GM23338 (cell line): Measurements from ENCODE around the gene ESM1. TPM values are rescaled to one million over a fixed set of nuclear protein-coding genes. Genes with fewer than 3 reads are reported as not detected.

ENCODE experiments used
- ATAC-seq: fragments of 200-7000 bp; cut with Tn5 transposase; 3 replicates; pipeline ENCODE4 v1.9.1; 2020
- DNase-seq: peaks from one replicate; pipeline ENCODE4 v3.0.0-alpha.2; 2015; ENCODE audit warnings: low spot score
- H2AFZ ChIP-seq: fragments of 200-600 bp; sonication (generic); 2 replicates; pipeline ENCODE4 v1.8.0; 2016; ENCODE audit warnings: antibody characterized with exemption, mild to moderate bottlenecking, moderate library complexity
- H3F3A ChIP-seq: fragments of 200-600 bp; sonication (generic); replicated peaks from 2 replicates; pipeline ENCODE4 v1.8.0; 2017; ENCODE audit warnings: antibody characterized with exemption, mixed run types, low read depth
- H3K27ac ChIP-seq: fragments of 200-600 bp; sonication (generic); 2 replicates; pipeline ENCODE4 v1.6.1; 2016; ENCODE audit warnings: low read depth
- H3K27me3 ChIP-seq: fragments of 200-600 bp; sonication (generic); 2 replicates; pipeline ENCODE4 v1.8.0; 2016; ENCODE audit warnings: mild to moderate bottlenecking, mixed run types, moderate library complexity; ENCODE audit not compliant: insufficient read depth
- H3K36me3 ChIP-seq: fragments of 200-600 bp; sonication (generic); 2 replicates; pipeline ENCODE4 v1.8.0; 2016; ENCODE audit warnings: mild to moderate bottlenecking; ENCODE audit not compliant: insufficient read depth
- H3K4me1 ChIP-seq: fragments of 200-600 bp; sonication (generic); 2 replicates; pipeline ENCODE4 v1.8.0; 2016; ENCODE audit warnings: mild to moderate bottlenecking, moderate library complexity; ENCODE audit not compliant: insufficient read depth
- H3K4me2 ChIP-seq: fragments of 200-600 bp; sonication (generic); 2 replicates; pipeline ENCODE4 v1.7.1; 2017; ENCODE audit warnings: mixed run types
- H3K4me3 ChIP-seq: fragments of 200-600 bp; sonication (generic); 2 replicates; pipeline ENCODE4 v1.6.1; 2016; ENCODE audit warnings: mixed run types
- H3K79me2 ChIP-seq: fragments of 200-600 bp; sonication (generic); replicated peaks from 2 replicates; pipeline ENCODE4 v1.8.0; 2017; ENCODE audit warnings: mild to moderate bottlenecking; ENCODE audit not compliant: insufficient read depth
- H3K9me2 ChIP-seq: fragments of 200-600 bp; sonication (generic); 2 replicates; pipeline ENCODE4 v1.8.0; 2017; ENCODE audit not compliant: insufficient read depth
- H4K20me1 ChIP-seq: fragments of 200-600 bp; sonication (generic); replicated peaks from 2 replicates; pipeline ENCODE4 v1.8.0; 2017; ENCODE audit warnings: mild to moderate bottlenecking; ENCODE audit not compliant: insufficient read depth
- H3K27ac Mint-ChIP-seq: 2 replicates; pipeline ENCODE4 v1.8.0; 2020; ENCODE audit warnings: inconsistent platforms, mild to moderate bottlenecking, moderate library complexity, mixed read lengths
- H3K27me3 Mint-ChIP-seq: 3 replicates; pipeline ENCODE4 v1.8.0; 2022; ENCODE audit warnings: low read depth, mild to moderate bottlenecking, moderate library complexity, mixed read lengths, inconsistent platforms; ENCODE audit not compliant: insufficient read depth, poor library complexity
- H3K36me3 Mint-ChIP-seq: 3 replicates; pipeline ENCODE4 v1.8.0; 2021; ENCODE audit warnings: low read depth, mild to moderate bottlenecking, inconsistent platforms, moderate library complexity, mixed read lengths
- H3K4me1 Mint-ChIP-seq: 3 replicates; pipeline ENCODE4 v1.8.0; 2020; ENCODE audit warnings: mild to moderate bottlenecking, inconsistent platforms, mixed read lengths
- H3K4me3 Mint-ChIP-seq: 3 replicates; pipeline ENCODE4 v1.8.0; 2021; ENCODE audit warnings: moderate library complexity, mild to moderate bottlenecking, inconsistent platforms, mixed read lengths
- H3K9me3 Mint-ChIP-seq: 3 replicates; pipeline ENCODE4 v1.8.0; 2020; ENCODE audit warnings: moderate library complexity, mild to moderate bottlenecking, inconsistent platforms, mixed read lengths
- EZH2 ChIP-seq: fragments of 200-600 bp; sonication (generic); IDR thresholded peaks from one replicate; pipeline ENCODE4 v1.8.0; 2017; ENCODE audit warnings: antibody characterized with exemption, mild to moderate bottlenecking, low read depth; ENCODE audit not compliant: unreplicated experiment
- EZH2phosphoT487 ChIP-seq: fragments of 200-600 bp; sonication (generic); IDR thresholded peaks from one replicate; pipeline ENCODE4 v1.8.1; 2018; ENCODE audit warnings: antibody characterized with exemption; ENCODE audit not compliant: unreplicated experiment
- POLR2AphosphoS5 ChIP-seq: IDR thresholded peaks from 2 replicates; pipeline ENCODE4 v1.6.1; 2016; ENCODE audit warnings: antibody characterized with exemption, low read depth
- STAT1 ChIP-seq: IDR thresholded peaks from one replicate; pipeline ENCODE4 v1.6.1; 2016; ENCODE audit warnings: antibody characterized with exemption; ENCODE audit not compliant: unreplicated experiment
- ZNF114 ChIP-seq: fragments of 250-450 bp; sonication (Bioruptor Pico); IDR thresholded peaks from 2 replicates; pipeline ENCODE4 v1.5.0; 2020; ENCODE audit warnings: mild to moderate bottlenecking, moderate library complexity
- ZNF331 ChIP-seq: fragments of 250-450 bp; sonication (Bioruptor Pico); IDR thresholded peaks from 2 replicates; pipeline ENCODE4 v1.5.0; 2020; ENCODE audit warnings: low read depth, mild to moderate bottlenecking, moderate library complexity
- long read RNA-seq: library from polyadenylated mRNA; unstranded; transcript quantifications from one replicate; pipeline ENCODE4 v2.0.0, GENCODE V29; 2020; ENCODE audit not compliant: unreplicated experiment
- polyA plus RNA-seq: library from polyadenylated mRNA; unstranded; fragments of >200 nt; fragmentation: Nextera tagmentation; extraction: Ambion mirVana; gene quantifications from 2 replicates; pipeline ENCODE4 v1.2.1, GENCODE V29; 2016
- total RNA-seq: library from RNA; depleted of rRNA; stranded (reverse); fragments of >200 nt; shearing (Covaris generic); gene quantifications from 2 replicates; pipeline ENCODE4 v1.2.3, GENCODE V29; 2014; rRNA removed
- TF ChIP-seq, protein P1 (sequence below): IDR thresholded peaks from 2 replicates; pipeline ENCODE4 v1.6.1; 2016; ENCODE audit warnings: antibody characterized with exemption
- TF ChIP-seq, protein P2 (sequence below), 2 experiments: fragments of 200-600 bp in 1 of 2; sonication (generic) in 1 of 2; conservative IDR thresholded peaks; 2 replicates each; pipeline versions ENCODE4 v1.5.1 to v1.6.1; 2016 to 2017; ENCODE audit warnings: antibody characterized with exemption in 2 of 2, low read depth in 2 of 2, mild to moderate bottlenecking in 2 of 2, moderate library complexity in 1 of 2
- TF ChIP-seq, protein P3 (sequence below): IDR thresholded peaks from one replicate; pipeline ENCODE4 v1.6.1; 2018; ENCODE audit warnings: antibody characterized with exemption; ENCODE audit not compliant: unreplicated experiment

The ESM1 gene, protein sequence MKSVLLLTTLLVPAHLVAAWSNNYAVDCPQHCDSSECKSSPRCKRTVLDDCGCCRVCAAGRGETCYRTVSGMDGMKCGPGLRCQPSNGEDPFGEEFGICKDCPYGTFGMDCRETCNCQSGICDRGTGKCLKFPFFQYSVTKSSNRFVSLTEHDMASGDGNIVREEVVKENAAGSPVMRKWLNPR
- total RNA-seq: 0.14 TPM in 1 of 2 replicates, not detected in the other
- polyA plus RNA-seq: not detected in 2 replicates
- long read RNA-seq: 0 reads

DNA sequence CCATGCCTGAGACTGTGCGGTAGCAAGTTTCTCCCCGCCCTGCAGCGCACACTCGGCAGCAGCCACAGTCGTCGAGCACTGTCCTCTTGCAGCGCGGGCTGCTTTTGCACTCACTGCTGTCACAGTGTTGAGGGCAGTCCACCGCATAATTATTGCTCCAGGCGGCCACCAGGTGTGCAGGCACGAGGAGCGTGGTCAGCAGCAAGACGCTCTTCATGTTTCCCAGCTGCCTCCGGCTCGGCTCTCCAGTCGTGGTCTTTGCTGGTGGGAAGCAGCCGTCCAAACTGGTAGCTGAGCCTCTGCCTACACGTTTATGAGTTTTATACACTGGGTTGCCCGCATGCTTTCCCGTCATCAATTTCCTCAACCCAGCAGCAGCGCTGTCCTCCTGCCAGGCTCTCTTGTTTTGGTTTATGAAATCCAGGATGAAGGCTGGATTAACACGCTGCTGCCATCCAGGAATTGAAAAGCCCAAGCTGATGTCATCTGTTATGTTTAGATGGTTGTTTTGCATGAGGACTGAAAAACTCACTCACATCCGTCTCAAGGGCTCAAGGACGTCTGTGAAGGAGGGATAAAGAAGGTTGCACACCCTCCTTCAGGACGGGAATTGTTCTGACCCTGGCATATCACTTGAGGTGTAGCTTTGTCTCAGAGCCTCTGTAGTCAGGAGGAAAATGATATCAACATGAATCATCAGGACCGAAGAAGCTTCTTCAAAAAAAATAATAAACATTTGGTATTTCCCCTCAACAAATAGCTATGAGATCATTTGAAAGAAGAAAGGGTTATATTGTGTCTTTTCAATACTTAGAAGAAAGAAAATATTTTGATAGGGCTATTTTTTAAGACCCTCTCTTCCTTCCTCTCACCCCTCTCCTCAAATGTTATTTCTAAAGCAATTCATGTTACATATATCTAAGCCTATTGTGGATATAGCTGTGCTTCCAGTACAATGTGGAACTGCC is at the start of gene ESM1:
TSS of gene ESM1 (minus strand) at position 293 of the 968 bp plus-strand sequence. CDS start at position 217, 76 bp downstream.
- DNase-seq: peak; percentile 3
- H3K4me2 ChIP-seq: 0 out of 2 replicates have a peak within 1 kb of the TSS, but pooled peaks have one; percentile 19
- peak within 1 kb of the TSS; percentile 76; the same call in 1 of the 2 replicates for H2AFZ ChIP-seq
- no peak within 1 kb of the TSS for H3K27ac ChIP-seq
- Mint-ChIP-seq H3K36me3 (no peaks in the 10 kb centered on the region), H3K27ac (no peak within 1 kb of the TSS), H3K4me3 (no peak within 1 kb of the TSS), H3K4me1 (peaks cover 40% of the 10 kb centered on the region), H3K27me3 (peaks cover 11% of the 10 kb centered on the region), H3K9me3 (no peaks in the 10 kb centered on the region)
- no peaks in the 10 kb centered on the region for H3F3A ChIP-seq
- H3K36me3 ChIP-seq: no peaks in the 10 kb centered on the region
- ATAC-seq: peak; percentile 67
- peaks cover 9% of the 10 kb centered on the region for H3K9me2 ChIP-seq
- peaks cover 38% of the 10 kb centered on the region for H3K4me1 ChIP-seq
- H3K4me3 ChIP-seq: no peak within 1 kb of the TSS
- H3K27me3 ChIP-seq: no peaks in the 10 kb centered on the region
- no peaks in the 10 kb centered on the region for H3K79me2 ChIP-seq
- no peaks in the 10 kb centered on the region for H4K20me1 ChIP-seq
- TF ChIP-seq STAT1 (no peak), ZNF114 (CRISPR knock-in tag) (no peak), EZH2 (no peak), POLR2AphosphoS5 (no peak), ZNF331 (CRISPR knock-in tag) (no peak), EZH2phosphoT487 (no peak)
- TF ChIP-seq, protein P1, sequence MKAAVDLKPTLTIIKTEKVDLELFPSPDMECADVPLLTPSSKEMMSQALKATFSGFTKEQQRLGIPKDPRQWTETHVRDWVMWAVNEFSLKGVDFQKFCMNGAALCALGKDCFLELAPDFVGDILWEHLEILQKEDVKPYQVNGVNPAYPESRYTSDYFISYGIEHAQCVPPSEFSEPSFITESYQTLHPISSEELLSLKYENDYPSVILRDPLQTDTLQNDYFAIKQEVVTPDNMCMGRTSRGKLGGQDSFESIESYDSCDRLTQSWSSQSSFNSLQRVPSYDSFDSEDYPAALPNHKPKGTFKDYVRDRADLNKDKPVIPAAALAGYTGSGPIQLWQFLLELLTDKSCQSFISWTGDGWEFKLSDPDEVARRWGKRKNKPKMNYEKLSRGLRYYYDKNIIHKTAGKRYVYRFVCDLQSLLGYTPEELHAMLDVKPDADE: no peak
- TF ChIP-seq, protein P2, sequence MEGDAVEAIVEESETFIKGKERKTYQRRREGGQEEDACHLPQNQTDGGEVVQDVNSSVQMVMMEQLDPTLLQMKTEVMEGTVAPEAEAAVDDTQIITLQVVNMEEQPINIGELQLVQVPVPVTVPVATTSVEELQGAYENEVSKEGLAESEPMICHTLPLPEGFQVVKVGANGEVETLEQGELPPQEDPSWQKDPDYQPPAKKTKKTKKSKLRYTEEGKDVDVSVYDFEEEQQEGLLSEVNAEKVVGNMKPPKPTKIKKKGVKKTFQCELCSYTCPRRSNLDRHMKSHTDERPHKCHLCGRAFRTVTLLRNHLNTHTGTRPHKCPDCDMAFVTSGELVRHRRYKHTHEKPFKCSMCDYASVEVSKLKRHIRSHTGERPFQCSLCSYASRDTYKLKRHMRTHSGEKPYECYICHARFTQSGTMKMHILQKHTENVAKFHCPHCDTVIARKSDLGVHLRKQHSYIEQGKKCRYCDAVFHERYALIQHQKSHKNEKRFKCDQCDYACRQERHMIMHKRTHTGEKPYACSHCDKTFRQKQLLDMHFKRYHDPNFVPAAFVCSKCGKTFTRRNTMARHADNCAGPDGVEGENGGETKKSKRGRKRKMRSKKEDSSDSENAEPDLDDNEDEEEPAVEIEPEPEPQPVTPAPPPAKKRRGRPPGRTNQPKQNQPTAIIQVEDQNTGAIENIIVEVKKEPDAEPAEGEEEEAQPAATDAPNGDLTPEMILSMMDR (conservative IDR thresholded peaks at IDR 0.05; ENCODE audit: low read depth in 2 of 2): no peak
- TF ChIP-seq, protein P3, sequence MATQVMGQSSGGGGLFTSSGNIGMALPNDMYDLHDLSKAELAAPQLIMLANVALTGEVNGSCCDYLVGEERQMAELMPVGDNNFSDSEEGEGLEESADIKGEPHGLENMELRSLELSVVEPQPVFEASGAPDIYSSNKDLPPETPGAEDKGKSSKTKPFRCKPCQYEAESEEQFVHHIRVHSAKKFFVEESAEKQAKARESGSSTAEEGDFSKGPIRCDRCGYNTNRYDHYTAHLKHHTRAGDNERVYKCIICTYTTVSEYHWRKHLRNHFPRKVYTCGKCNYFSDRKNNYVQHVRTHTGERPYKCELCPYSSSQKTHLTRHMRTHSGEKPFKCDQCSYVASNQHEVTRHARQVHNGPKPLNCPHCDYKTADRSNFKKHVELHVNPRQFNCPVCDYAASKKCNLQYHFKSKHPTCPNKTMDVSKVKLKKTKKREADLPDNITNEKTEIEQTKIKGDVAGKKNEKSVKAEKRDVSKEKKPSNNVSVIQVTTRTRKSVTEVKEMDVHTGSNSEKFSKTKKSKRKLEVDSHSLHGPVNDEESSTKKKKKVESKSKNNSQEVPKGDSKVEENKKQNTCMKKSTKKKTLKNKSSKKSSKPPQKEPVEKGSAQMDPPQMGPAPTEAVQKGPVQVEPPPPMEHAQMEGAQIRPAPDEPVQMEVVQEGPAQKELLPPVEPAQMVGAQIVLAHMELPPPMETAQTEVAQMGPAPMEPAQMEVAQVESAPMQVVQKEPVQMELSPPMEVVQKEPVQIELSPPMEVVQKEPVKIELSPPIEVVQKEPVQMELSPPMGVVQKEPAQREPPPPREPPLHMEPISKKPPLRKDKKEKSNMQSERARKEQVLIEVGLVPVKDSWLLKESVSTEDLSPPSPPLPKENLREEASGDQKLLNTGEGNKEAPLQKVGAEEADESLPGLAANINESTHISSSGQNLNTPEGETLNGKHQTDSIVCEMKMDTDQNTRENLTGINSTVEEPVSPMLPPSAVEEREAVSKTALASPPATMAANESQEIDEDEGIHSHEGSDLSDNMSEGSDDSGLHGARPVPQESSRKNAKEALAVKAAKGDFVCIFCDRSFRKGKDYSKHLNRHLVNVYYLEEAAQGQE: no peak
